HTERT RPE-1 (cell line): ENCODE data around the gene TMEM41B.

ENCODE experiments used
- in situ Hi-C: fragments of 300-500 bp; cut with MboI; formaldehyde crosslinking; loops from 4 replicates; pipeline ENCODE4 v1.14.3; 2020; ENCODE audit warnings: low sequenced_read_pairs

The TMEM41B gene

DNA sequence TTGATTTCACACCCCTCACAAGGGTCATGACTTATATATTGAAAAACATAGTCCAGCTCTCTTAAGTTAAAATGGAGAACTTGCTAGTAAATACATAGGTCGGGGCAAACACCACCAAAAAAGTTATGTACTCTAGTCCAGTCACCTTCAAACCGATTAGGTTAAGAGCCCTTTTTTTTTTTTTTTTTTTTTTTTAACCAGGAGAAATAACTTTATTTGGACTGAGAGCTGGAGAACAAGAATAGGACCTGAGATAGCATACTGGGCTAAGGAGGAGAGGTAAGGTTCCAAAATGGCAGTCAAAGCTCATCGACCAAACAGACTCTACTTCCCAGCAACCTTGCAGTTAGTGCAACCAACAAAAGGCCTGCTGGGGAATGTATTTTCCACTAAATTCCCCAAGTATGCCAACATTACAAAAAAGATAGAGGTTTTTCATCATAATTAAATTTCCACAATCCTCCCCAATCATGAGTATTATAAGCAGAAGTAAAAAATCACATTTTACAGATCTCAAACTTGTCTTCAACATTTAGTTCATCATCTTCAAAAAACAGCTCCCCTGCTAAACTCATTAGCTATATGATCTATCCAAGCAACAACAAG lies 3.8 kb downstream of the TMEM41B start:
- in situ Hi-C loops, result no loop called here

- in situ Hi-C loops, result no loop called here
Measured at GRCh38 chr11:9304178-9304577, 10.2 kb downstream of the TMEM41B start.

DNA sequence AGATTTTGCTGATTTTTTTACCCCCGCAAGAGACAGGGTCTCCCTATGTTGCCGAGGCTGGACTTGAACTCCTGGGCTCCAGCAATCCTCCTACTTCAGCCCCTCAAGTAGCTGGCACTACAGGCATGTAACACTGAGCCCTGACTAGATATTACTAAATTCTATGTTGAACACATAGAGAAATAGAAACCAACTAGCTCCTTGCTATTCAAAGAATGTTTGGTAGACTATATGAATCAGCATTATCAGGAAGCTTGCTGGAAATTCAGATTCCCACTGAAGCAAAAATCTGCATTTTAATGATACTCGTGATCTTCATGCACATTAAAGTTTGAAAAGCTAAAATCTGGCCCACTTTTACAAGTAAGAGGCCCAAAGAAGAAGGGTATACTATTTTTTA lies 11.9 kb downstream of the TMEM41B start:
- in situ Hi-C loops, result no loop called here

GRCh38 chr11:9301720-9302119 lies 12.7 kb downstream of the TMEM41B start:
- in situ Hi-C loops, result no loop called here

DNA sequence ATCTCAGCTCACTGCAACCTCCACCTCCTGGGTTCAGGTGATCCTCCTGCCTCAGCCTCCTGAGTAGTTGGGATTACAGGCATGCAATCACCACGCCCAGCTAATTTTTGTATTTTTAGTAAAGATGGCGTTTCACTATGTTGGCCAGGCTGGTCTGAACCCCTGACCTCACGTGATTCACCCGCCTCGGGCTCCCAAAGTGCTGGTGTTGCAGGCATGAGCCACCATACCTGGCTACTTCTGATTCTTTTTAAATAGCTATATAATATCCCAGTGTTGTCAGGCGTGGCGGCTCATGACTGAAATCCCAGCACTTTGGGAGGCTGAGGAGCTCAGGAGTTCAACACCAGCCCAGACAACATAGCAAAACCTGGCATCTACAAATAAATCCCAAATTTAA lies 20.7 kb downstream of the TMEM41B start:
- in situ Hi-C loops, result no loop called here

GRCh38 chr11:9285850-9286587 lies 28.4 kb downstream of the TMEM41B start:
- in situ Hi-C loops, result no loop called here

DNA sequence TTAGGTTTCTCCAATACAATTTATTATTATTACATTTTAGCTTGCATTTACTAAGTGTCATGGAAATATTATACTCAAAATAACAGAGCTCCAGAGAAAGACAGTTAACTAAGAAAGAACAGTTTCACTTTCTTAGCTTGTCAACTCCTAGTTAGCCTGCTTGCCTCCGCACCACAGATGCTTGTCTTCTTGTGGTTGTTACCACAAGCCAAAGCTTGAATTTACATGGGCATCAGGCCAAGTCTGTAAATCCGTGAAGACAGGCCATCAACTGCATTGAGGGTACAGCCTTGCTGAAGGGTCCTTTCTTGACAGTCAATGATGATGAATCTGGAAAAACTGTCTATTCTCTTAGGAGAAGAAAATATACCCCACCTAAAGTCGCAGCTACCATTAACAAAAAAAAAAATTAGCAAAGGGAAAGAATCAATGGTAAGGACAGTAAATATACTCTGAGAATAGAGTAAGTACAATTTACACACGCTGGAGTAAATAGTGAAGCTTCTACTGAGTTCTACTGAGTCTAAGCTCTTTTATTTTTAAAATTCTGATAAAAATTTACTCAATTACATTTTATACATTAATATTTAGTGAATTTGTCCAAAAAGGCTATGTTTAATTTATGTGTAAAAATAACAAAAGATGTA lies 33.6 kb downstream of the TMEM41B start:
- in situ Hi-C loops, result no loop called here

DNA sequence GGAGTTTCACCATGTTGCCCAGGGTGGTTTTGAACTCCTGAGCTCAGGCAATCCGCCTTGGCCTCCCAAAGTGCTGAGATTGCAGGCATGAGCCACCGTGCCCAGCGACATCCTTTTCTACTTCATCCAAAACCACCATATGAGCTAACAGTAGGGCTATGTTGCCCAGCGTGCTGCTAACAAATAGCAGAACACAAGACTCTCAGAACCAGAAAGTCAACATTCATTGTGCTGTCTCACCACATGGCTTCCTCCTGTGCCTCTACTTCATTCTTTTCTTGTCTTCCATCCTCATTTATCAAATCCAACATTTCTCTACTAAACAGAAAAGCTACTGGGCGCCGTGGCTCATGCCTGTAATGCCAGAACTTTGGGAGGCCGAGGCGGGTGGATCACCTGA lies 37.2 kb downstream of the TMEM41B start:
- in situ Hi-C loops, result no loop called here

GRCh38 chr11:9276571-9276970 lies 37.8 kb downstream of the TMEM41B start:
- in situ Hi-C loops, result no loop called here

GRCh38 chr11:9274499-9275258 lies 39.7 kb downstream of the TMEM41B start:
- in situ Hi-C loops, result no loop called here

GRCh38 chr11:9273376-9274336 lies 40.7 kb downstream of the TMEM41B start:
- in situ Hi-C loops, result no loop called here

- in situ Hi-C loops, result no loop called here
Measured at GRCh38 chr11:9269492-9270013, 44.8 kb downstream of the TMEM41B start.

GRCh38 chr11:9267680-9268079 lies 46.7 kb downstream of the TMEM41B start:
- in situ Hi-C loops, result no loop called here

- in situ Hi-C loops, result no loop called here
Measured at GRCh38 chr11:9266926-9267325, 47.5 kb downstream of the TMEM41B start.

- in situ Hi-C loops, result no loop called here
Measured at GRCh38 chr11:9266132-9266736, 48.2 kb downstream of the TMEM41B start.

DNA sequence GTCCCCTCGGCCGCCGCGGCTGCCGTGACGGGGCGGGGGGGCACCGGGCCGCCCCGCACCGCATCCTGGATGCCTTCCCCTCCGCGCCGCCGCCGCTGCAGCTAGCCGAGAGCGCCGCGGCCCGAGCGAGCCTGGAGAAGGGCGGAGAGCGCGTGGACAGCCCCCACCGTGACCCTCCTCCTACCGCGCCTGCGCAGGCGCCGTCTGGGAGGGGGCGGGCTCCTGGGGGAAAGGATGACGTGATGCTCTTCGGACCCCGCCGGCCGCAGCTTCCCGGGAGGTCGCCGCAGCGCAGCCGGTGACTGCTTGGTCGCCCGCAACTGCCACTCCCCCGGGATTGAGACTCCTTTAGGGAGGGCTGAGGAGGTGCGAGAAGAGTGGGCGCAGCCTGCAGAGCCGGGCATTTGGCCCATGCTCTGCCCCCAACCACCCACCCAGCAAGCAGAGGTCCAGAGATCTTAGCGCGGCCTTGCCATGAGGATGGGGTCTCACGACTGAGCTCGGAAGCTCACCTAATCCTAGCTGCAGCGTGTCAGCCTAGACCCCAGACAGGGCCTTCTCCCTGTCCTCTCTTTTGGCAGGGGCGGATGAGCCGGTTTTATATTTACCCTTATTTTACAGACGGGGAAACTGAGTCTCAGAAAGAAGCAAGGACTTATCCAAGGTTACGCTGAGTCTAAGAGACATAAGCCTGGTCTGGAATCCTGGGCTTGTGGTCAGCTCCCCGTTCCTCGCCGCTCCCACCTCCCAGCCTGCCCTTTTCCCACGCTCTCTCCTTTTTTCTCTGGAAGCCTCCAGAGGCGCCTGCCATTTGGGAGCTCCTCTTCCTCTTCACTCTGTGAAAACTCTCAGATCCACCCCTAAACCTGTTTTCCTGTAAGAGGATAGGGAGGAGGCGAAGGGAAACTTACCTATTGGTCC lies 48.9 kb downstream of the TMEM41B start, which contains the start of gene DENND5A:
Gene DENND5A (minus strand): TSS at position 140 of the 921 bp plus-strand sequence. CDS start 281 bp downstream, outside the sequence.
- in situ Hi-C loops, result no loop called here

- in situ Hi-C loops, result no loop called here
Measured at GRCh38 chr11:9264316-9265210, 49.8 kb downstream of the TMEM41B start.
